ENCODE measurements around the gene FAU.

GRCh38 chr11:65084598-65085375 is 37.1 kb downstream of the FAU start:
- no peak for TF ChIP-seq POLR2AphosphoS5 (IDR thresholded peaks at IDR 0.05)
- TF ChIP-seq CTCF (IDR thresholded peaks at IDR 0.05 in 8 of 11, conservative IDR thresholded peaks at IDR 0.05 in 3 of 11), result no peak

All from spleen (tissue), 7 donors.